HEK293 (cell line): Measurements from ENCODE around the gene LRRC49.

ENCODE experiments used
- CTCF ChIA-PET: fragments of 350-600 bp; formaldehyde crosslinking; extraction: SDS; loops from one replicate; lab custom pipeline; 2021; ENCODE audit warnings: antibody characterized with exemption; lab: Yijun Ruan, JAX
- POLR2A ChIA-PET: fragments of 300-600 bp; formaldehyde crosslinking; extraction: SDS; loops from one replicate; lab custom pipeline; 2020; ENCODE audit warnings: antibody characterized with exemption, inconsistent platforms; lab: Yijun Ruan, JAX
- H3K27ac ChIP-seq: fragments of 200-500 bp; sonication (Bioruptor generic); 2 replicates; pipeline ENCODE4 v1.5.1; 2014; ENCODE audit warnings: low read depth, low read length, control low read depth, inconsistent platforms; ENCODE audit errors: extremely low read depth
- H3K36me3 ChIP-seq, 2 experiments: fragments of 200-500 bp in 1 of 2; sonication (Bioruptor generic) in 1 of 2; 1 replicate in 1 of 2; 2 replicates in 1 of 2; pipeline ENCODE4 v1.5.1; 2014 to 2017; ENCODE audit warnings: inconsistent platforms in 2 of 2, low read length in 2 of 2; ENCODE audit not compliant: control insufficient read depth in 2 of 2, insufficient read depth in 1 of 2
- H3K4me1 ChIP-seq: fragments of 200-500 bp; sonication (Bioruptor generic); 2 replicates; pipeline ENCODE4 v1.5.1; 2014; ENCODE audit warnings: mild to moderate bottlenecking, low read length, inconsistent platforms; ENCODE audit not compliant: control insufficient read depth, insufficient read depth
- H3K4me3 ChIP-seq: 2 replicates; pipeline ENCODE4 v1.5.1; 2011; ENCODE audit warnings: low read depth, mild to moderate bottlenecking, control low read depth, low read length, moderate library complexity
- H3K9me3 ChIP-seq: fragments of 200-500 bp; sonication (Bioruptor generic); 2 replicates; pipeline ENCODE4 v1.5.1; 2014; ENCODE audit warnings: low read depth, low read length, inconsistent platforms; ENCODE audit not compliant: control insufficient read depth, insufficient read depth
- FEZF1 ChIP-seq: fragments of 450-650 bp; formaldehyde crosslinking; IDR thresholded peaks from 2 replicates; pipeline ENCODE4 v1.5.1; 2016; ENCODE audit warnings: missing biosample characterization, missing genetic modification characterization
- SCRT2 ChIP-seq: fragments of 450-650 bp; formaldehyde crosslinking; IDR thresholded peaks from 2 replicates; pipeline ENCODE4 v1.5.1; 2016; ENCODE audit warnings: missing biosample characterization, missing genetic modification characterization
- ZBTB20 ChIP-seq: fragments of 450-650 bp; formaldehyde crosslinking; IDR thresholded peaks from 2 replicates; pipeline ENCODE4 v1.5.1; 2016; ENCODE audit warnings: missing biosample characterization, missing genetic modification characterization
- ZBTB48 ChIP-seq: fragments of 450-650 bp; formaldehyde crosslinking; IDR thresholded peaks from 2 replicates; pipeline ENCODE4 v1.5.1; 2016; ENCODE audit warnings: missing biosample characterization, missing genetic modification characterization
- ZNF24 ChIP-seq: fragments of 450-650 bp; formaldehyde crosslinking; IDR thresholded peaks from 2 replicates; pipeline ENCODE4 v1.5.1; 2016; ENCODE audit warnings: missing biosample characterization, missing genetic modification characterization
- ZNF324 ChIP-seq: fragments of 450-650 bp; formaldehyde crosslinking; IDR thresholded peaks from 2 replicates; pipeline ENCODE4 v1.5.1; 2016; ENCODE audit warnings: missing biosample characterization, missing genetic modification characterization
- ZNF335 ChIP-seq: fragments of 450-650 bp; formaldehyde crosslinking; conservative IDR thresholded peaks from 2 replicates; pipeline ENCODE4 v1.5.1; 2016; ENCODE audit warnings: missing biosample characterization, missing genetic modification characterization
- ZNF366 ChIP-seq: fragments of 450-650 bp; formaldehyde crosslinking; conservative IDR thresholded peaks from 2 replicates; pipeline ENCODE4 v1.5.1; 2016; ENCODE audit warnings: missing biosample characterization, missing genetic modification characterization
- ZNF394 ChIP-seq: fragments of 450-650 bp; formaldehyde crosslinking; IDR thresholded peaks from 2 replicates; pipeline ENCODE4 v1.5.1; 2016; ENCODE audit warnings: missing biosample characterization, missing genetic modification characterization, mild to moderate bottlenecking, moderate library complexity, borderline replicate concordance
- ZNF404 ChIP-seq: fragments of 450-650 bp; formaldehyde crosslinking; IDR thresholded peaks from 2 replicates; pipeline ENCODE4 v1.5.1; 2017; ENCODE audit warnings: missing biosample characterization, missing genetic modification characterization
- ZNF48 ChIP-seq: fragments of 450-650 bp; formaldehyde crosslinking; IDR thresholded peaks from 2 replicates; pipeline ENCODE4 v1.5.1; 2016; ENCODE audit warnings: missing biosample characterization, missing genetic modification characterization
- ZNF548 ChIP-seq: fragments of 450-650 bp; formaldehyde crosslinking; IDR thresholded peaks from 2 replicates; pipeline ENCODE4 v1.5.1; 2016; ENCODE audit warnings: missing biosample characterization, missing genetic modification characterization
- ZNF561 ChIP-seq: fragments of 450-650 bp; IDR thresholded peaks from 2 replicates; pipeline ENCODE4 v1.5.1; 2018; ENCODE audit warnings: missing biosample characterization, missing genetic modification characterization, borderline replicate concordance
- ZNF626 ChIP-seq: fragments of 450-650 bp; sonication (Bioruptor Pico); formaldehyde crosslinking; IDR thresholded peaks from 2 replicates; pipeline ENCODE4 v1.5.1; 2018; ENCODE audit warnings: missing biosample characterization, missing genetic modification characterization, inconsistent platforms
- ZNF629 ChIP-seq: fragments of 450-650 bp; formaldehyde crosslinking; IDR thresholded peaks from 2 replicates; pipeline ENCODE4 v1.5.1; 2017; ENCODE audit warnings: missing biosample characterization, missing genetic modification characterization
- ZNF664 ChIP-seq: fragments of 450-650 bp; formaldehyde crosslinking; IDR thresholded peaks from 2 replicates; pipeline ENCODE4 v1.5.1; 2016; ENCODE audit warnings: missing biosample characterization, missing genetic modification characterization
- ZNF76 ChIP-seq: fragments of 450-650 bp; formaldehyde crosslinking; IDR thresholded peaks from 2 replicates; pipeline ENCODE4; 2016; ENCODE audit warnings: low read depth, missing biosample characterization, missing genetic modification characterization, borderline replicate concordance
- TF ChIP-seq, protein P1 (sequence below): fragments of 450-650 bp; formaldehyde crosslinking; IDR thresholded peaks from 2 replicates; pipeline ENCODE4 v1.5.1; 2016; ENCODE audit warnings: missing biosample characterization, missing genetic modification characterization
- TF ChIP-seq, protein P2 (sequence below): fragments of 450-650 bp; formaldehyde crosslinking; IDR thresholded peaks from 2 replicates; pipeline ENCODE4 v1.5.1; 2016; ENCODE audit warnings: missing biosample characterization, missing genetic modification characterization
- TF ChIP-seq, protein P3 (sequence below): fragments of 450-650 bp; formaldehyde crosslinking; IDR thresholded peaks from 2 replicates; pipeline ENCODE4 v1.5.1; 2016; ENCODE audit warnings: missing biosample characterization, missing genetic modification characterization
- TF ChIP-seq, protein P4 (sequence below): fragments of 450-650 bp; formaldehyde crosslinking; IDR thresholded peaks from 2 replicates; pipeline ENCODE4 v1.5.1; 2016; ENCODE audit warnings: missing biosample characterization, missing genetic modification characterization, low read depth

LRRC49 gene

DNA sequence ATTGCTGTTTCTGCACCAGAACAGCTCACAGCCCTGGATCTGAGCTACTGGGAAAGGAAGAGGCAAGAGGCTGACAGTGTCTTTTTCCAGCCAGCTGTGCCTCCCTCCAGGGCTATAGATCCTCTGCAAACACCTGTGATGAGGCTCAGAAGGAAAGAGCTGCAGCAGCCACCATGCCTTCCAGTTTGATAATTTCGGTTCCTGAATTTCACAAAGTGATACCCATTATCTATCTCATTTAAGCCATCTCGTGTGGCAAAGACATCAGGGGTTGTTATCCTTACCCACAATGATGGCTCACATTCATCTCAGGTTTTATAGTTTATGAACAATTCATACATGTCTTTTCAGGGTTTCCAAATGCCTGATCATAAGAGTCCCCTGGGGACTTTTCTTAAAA lies 36.9 kb upstream of the LRRC49 start:
- Histone ChIP-seq H3K36me3 (peaks cover 8 to 14% of the 10 kb centered on the region in 2 experiments; a peak in 2 of 3 replicates), H3K27ac (no peak overlapping the region), H3K4me3 (no peak overlapping the region), H3K4me1 (peaks cover 9% of the 10 kb centered on the region)
- CTCF ChIA-PET: interaction anchor here (0.6 to 3.0 kb wide), 7 partner anchors 14 to 133 kb away, joined by 3 to 11 read pairs (median 7); no protein-coding TSS in a partner anchor
- no peak for TF ChIP-seq ZNF548 (tag by site-specific recombination)
- TF ChIP-seq FEZF1: peak; percentile 88
- TF ChIP-seq ZNF404 (tag by site-specific recombination): no peak
- TF ChIP-seq ZNF664 (tag by site-specific recombination): peak; percentile 98
- TF ChIP-seq, all 188 proteins: peak for 2
- POLR2A ChIA-PET: no interaction called here
- H3K9me3 ChIP-seq: no peaks in the 10 kb centered on the region

DNA sequence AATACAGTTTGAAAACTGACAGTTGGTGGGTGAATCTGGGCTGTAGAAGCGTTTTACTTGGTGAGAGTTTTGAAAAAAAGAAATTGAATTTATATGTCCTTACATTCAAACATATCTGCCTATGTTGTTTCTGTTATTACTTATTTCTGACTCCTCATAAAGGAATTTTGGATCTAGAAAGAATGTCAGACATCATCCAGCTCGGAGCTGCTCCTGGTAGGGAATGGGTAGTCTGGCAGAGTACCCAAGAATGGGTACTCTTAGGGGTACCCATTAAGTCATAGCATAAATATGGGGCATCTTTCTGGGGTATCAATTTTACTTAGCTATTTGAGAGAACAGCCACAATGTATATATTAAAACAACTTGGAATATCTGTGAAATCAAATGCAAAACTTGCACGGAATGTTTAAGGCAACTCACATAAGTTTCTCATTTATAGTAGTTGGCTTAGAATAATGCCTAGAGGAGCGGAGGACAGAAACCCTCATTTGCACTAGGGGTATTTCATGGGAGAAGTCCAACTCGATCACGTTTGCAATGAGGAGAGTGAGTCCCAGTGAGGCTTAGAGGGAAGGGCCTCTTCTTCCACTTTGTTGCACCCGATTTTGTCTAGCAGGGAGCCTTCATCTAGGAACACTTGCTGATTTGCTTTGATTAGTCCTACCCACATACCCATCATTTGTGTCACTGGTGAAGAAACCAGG lies 36.3 kb upstream of the LRRC49 start:
- ChIA-PET POLR2A (interaction anchor here (1.1 to 1.2 kb wide), 2 partner anchors 14 to 93 kb away, joined by 5 to 6 read pairs; partner anchors contain the start of gene UACA), CTCF (interaction anchor here (0.6 to 3.0 kb wide), 7 partner anchors 13 to 134 kb away, joined by 3 to 11 read pairs (median 7); no protein-coding TSS in a partner anchor)
- H3K27ac ChIP-seq: peak overlapping the region; percentile 27
- H3K4me3 ChIP-seq: no peak overlapping the region
- no peaks in the 10 kb centered on the region for H3K9me3 ChIP-seq
- TF ChIP-seq ZBTB48 (tag by site-specific recombination) (no peak), ZNF335 (peak; percentile 91), ZNF76 (peak; percentile 27; the same call in 1 of the 2 replicates), ZNF626 (tag by site-specific recombination) (no peak), ZNF48 (tag by site-specific recombination) (no peak), SCRT2 (tag by site-specific recombination) (peak; percentile 29; the same call in 1 of the 2 replicates), ZBTB20 (tag by site-specific recombination) (peak; percentile 83), ZNF561 (tag by site-specific recombination) (0 out of 2 replicates have a peak, but pooled peaks have one; percentile 63)
- TF ChIP-seq, protein P1, sequence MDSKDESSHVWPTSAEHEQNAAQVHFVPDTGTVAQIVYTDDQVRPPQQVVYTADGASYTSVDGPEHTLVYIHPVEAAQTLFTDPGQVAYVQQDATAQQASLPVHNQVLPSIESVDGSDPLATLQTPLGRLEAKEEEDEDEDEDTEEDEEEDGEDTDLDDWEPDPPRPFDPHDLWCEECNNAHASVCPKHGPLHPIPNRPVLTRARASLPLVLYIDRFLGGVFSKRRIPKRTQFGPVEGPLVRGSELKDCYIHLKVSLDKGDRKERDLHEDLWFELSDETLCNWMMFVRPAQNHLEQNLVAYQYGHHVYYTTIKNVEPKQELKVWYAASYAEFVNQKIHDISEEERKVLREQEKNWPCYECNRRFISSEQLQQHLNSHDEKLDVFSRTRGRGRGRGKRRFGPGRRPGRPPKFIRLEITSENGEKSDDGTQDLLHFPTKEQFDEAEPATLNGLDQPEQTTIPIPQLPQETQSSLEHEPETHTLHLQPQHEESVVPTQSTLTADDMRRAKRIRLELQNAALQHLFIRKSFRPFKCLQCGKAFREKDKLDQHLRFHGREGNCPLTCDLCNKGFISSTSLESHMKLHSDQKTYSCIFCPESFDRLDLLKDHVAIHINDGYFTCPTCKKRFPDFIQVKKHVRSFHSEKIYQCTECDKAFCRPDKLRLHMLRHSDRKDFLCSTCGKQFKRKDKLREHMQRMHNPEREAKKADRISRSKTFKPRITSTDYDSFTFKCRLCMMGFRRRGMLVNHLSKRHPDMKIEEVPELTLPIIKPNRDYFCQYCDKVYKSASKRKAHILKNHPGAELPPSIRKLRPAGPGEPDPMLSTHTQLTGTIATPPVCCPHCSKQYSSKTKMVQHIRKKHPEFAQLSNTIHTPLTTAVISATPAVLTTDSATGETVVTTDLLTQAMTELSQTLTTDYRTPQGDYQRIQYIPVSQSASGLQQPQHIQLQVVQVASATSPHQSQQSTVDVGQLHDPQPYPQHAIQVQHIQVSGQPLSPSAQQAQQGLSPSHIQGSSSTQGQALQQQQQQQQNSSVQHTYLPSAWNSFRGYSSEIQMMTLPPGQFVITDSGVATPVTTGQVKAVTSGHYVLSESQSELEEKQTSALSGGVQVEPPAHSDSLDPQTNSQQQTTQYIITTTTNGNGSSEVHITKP (tag by site-specific recombination): peak; percentile 98
- TF ChIP-seq, protein P2, sequence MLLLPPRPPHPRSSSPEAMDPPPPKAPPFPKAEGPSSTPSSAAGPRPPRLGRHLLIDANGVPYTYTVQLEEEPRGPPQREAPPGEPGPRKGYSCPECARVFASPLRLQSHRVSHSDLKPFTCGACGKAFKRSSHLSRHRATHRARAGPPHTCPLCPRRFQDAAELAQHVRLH: peak; percentile 42; the same call in 1 of the 2 replicates
- TF ChIP-seq, all 188 proteins: peak for 7
- Histone ChIP-seq H3K4me1 (peaks cover 9% of the 10 kb centered on the region), H3K36me3 (peaks cover 2 to 9% of the 10 kb centered on the region in 2 experiments; a peak in 2 of 3 replicates)

DNA sequence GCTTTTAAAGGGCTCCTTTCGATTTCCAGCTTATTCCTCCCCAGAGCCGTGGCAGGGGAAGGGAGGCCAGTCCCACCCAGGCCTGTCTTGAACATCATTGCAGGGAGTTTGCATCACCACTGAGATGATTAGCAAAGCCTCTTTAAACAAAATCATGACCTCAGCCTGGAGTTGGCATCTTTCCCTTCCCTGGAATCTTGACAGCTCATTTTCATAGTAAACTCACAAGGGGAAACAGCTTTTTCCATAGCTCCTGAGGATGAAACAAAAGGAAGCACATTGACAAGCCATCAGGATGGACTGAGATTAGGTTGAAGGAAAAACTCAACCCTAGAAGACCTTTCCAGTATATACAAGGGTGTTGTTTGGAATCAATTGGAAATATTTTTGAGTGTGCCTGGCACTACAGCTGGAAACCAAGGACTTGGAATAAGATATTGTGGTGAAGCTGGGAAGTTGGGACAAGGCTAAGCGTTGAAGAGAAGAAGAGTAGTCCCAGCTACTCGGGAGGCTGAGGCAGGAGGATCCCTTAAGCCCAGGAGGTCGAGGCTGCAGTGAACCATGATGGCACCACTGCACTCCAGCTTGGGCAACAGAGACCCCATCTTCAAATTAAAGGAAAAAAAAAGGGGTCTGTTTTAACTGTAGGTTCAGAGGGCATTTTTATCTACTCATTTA lies 35.6 kb upstream of the LRRC49 start:
- Histone ChIP-seq H3K36me3 (peaks cover 0 to 2% of the 10 kb centered on the region in 2 experiments; a peak in 1 of 3 replicates), H3K4me3 (no peak overlapping the region), H3K9me3 (no peaks in the 10 kb centered on the region), H3K27ac (peak overlapping the region; percentile 27), H3K4me1 (peaks cover 9% of the 10 kb centered on the region)
- POLR2A ChIA-PET: interaction anchor here (1.1 to 1.2 kb wide), 2 partner anchors 13 to 93 kb away, joined by 5 to 6 read pairs; partner anchors contain the start of gene UACA
- CTCF ChIA-PET: interaction anchor here (0.6 to 2.3 kb wide), 5 partner anchors 12 to 134 kb away, joined by 3 to 11 read pairs (median 7); no protein-coding TSS in a partner anchor
- TF ChIP-seq ZNF24 (tag by site-specific recombination) (peak; percentile 90), ZNF394 (peak; percentile 55; the same call in 1 of the 2 replicates), ZNF335 (peak; percentile 59), ZNF324 (tag by site-specific recombination) (peak; percentile 88), ZNF629 (peak; percentile 96), ZNF366 (tag by site-specific recombination) (peak; percentile 95)
- TF ChIP-seq, protein P3, sequence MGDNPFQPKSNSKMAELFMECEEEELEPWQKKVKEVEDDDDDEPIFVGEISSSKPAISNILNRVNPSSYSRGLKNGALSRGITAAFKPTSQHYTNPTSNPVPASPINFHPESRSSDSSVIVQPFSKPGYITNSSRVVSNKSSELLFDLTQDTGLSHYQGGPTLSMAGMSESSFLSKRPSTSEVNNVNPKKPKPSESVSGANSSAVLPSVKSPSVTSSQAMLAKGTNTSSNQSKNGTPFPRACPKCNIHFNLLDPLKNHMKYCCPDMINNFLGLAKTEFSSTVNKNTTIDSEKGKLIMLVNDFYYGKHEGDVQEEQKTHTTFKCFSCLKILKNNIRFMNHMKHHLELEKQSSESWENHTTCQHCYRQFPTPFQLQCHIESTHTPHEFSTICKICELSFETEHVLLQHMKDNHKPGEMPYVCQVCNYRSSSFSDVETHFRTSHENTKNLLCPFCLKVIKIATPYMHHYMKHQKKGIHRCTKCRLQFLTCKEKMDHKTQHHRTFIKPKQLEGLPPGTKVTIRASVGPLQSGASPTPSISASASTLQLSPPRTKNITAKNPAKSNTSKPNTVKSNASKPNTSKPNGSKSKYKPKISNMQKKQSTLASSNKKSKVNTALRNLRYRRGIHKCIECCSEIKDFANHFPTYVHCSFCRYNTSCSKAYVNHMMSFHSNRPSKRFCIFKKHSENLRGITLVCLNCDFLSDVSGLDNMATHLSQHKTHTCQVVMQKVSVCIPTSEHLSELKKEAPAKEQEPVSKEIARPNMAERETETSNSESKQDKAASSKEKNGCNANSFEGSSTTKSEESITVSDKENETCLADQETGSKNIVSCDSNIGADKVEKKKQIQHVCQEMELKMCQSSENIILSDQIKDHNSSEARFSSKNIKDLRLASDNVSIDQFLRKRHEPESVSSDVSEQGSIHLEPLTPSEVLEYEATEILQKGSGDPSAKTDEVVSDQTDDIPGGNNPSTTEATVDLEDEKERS (tag by site-specific recombination): no peak
- TF ChIP-seq, protein P4, sequence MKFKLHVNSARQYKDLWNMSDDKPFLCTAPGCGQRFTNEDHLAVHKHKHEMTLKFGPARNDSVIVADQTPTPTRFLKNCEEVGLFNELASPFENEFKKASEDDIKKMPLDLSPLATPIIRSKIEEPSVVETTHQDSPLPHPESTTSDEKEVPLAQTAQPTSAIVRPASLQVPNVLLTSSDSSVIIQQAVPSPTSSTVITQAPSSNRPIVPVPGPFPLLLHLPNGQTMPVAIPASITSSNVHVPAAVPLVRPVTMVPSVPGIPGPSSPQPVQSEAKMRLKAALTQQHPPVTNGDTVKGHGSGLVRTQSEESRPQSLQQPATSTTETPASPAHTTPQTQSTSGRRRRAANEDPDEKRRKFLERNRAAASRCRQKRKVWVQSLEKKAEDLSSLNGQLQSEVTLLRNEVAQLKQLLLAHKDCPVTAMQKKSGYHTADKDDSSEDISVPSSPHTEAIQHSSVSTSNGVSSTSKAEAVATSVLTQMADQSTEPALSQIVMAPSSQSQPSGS (tag by site-specific recombination): peak; percentile 95
